Type B pancreatic cell (in vitro differentiated cells): ENCODE measurements around the gene PLAA. TPM values are rescaled to one million over a fixed set of nuclear protein-coding genes. Genes with fewer than 3 reads are reported as not detected.
A peak's percentile ranks its signal among the peaks of the same experiment; 100 is the strongest.
"Not testable (repeated sequence)": the region's sequence is repeated elsewhere in the genome, so short reads cannot be mapped to it uniquely, and the experiment has no call there.

Source experiments
- DNase-seq: peaks from one replicate; pipeline ENCODE4 v3.0.0; 2021; ENCODE audit warnings: mixed read lengths; ENCODE audit not compliant: unreplicated experiment; ENCODE audit errors: extremely low spot score
- H3K27ac Mint-ChIP-seq: 2 replicates; pipeline ENCODE4 v1.8.0; 2021; ENCODE audit warnings: mild to moderate bottlenecking, mixed read lengths
- H3K27me3 Mint-ChIP-seq: 2 replicates; pipeline ENCODE4 v1.8.0; 2021; ENCODE audit warnings: mixed read lengths
- H3K36me3 Mint-ChIP-seq: 2 replicates; pipeline ENCODE4 v1.8.0; 2021; ENCODE audit warnings: mixed read lengths
- H3K4me1 Mint-ChIP-seq: one replicate; pipeline ENCODE4 v1.8.0; 2021; ENCODE audit warnings: mixed read lengths; ENCODE audit not compliant: unreplicated experiment
- H3K4me3 Mint-ChIP-seq: 2 replicates; pipeline ENCODE4 v1.8.0; 2021; ENCODE audit warnings: mild to moderate bottlenecking, mixed read lengths
- H3K9me3 Mint-ChIP-seq: 2 replicates; pipeline ENCODE4 v1.8.0; 2021; ENCODE audit warnings: mixed read lengths
- CTCF ChIP-seq: fragments of 200-600 bp; sonication (generic); conservative IDR thresholded peaks from 2 replicates; pipeline ENCODE4 v1.5.0; 2021; ENCODE audit warnings: antibody characterized with exemption, mild to moderate bottlenecking
- total RNA-seq: library from RNA; stranded (reverse); gene quantifications from 2 replicates; pipeline ENCODE4 v1.2.1, GENCODE V29; 2021; ENCODE audit warnings: low replicate concordance

PLAA gene
- total RNA-seq, 1 donor from 2014 or later, result 32.5 TPM

GRCh38 chr9:26880262-26880661, 66.8 kb downstream of the PLAA start:
- H3K27me3 Mint-ChIP-seq, result no peaks in the 10 kb centered on the region
- no peak overlapping the region for H3K4me3 Mint-ChIP-seq
- no peaks in the 10 kb centered on the region for H3K4me1 Mint-ChIP-seq
- no peak overlapping the region for H3K27ac Mint-ChIP-seq
- H3K9me3 Mint-ChIP-seq, result no peaks in the 10 kb centered on the region
- no peak for DNase-seq
- no peak for TF ChIP-seq CTCF
- H3K36me3 Mint-ChIP-seq, result peaks cover 55% of the 10 kb centered on the region

DNA sequence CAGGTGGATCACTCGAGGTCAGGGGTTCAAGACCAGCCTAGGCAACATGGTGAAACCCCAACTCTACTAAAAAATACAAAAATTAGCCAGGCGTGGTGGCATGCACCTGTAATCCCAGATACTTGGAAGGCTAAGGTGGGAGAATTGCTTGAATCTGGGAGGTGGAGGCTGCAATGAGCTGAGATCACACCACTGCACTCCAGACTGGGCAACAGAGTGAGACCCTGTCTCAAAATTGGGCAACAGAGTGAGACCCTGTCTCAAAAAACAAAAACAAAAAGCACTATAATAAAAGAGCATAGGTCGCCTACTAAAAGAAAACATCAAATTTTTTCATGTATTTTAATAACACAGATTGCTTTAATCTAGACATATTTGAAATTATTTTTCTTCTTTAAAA, 71.9 kb downstream of the PLAA start:
- not testable (repeated sequence) for H3K4me1 Mint-ChIP-seq, DNase-seq, H3K9me3 Mint-ChIP-seq, H3K27me3 Mint-ChIP-seq, H3K27ac Mint-ChIP-seq, H3K4me3 Mint-ChIP-seq
- H3K36me3 Mint-ChIP-seq, result peaks cover 28% of the 10 kb centered on the region

DNA sequence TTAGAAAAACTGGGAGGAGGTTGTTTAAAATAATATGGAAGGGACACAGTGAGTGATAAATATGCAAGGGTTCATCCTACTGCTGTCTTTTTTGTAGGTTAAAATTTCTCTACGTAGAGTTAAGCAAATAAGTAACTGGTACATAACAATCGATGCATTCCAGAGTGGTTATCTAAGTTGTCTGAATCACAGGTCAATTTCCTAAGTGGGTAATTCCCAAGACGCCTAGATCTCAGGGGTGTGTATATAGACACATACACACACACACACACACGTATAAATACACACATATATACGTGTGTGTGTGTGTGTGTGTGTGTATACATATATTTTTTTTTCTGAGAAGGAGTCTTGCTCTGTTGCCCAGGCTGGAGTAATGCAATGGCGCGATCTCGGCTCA, 76.8 kb downstream of the PLAA start:
- Mint-ChIP-seq H3K27me3 (no peaks in the 10 kb centered on the region), H3K4me3 (no peak overlapping the region), H3K4me1 (no peaks in the 10 kb centered on the region), H3K9me3 (no peaks in the 10 kb centered on the region), H3K36me3 (peaks cover 10% of the 10 kb centered on the region), H3K27ac (no peak overlapping the region)
- DNase-seq, result no peak
- no peak for TF ChIP-seq CTCF

- H3K4me3 Mint-ChIP-seq, result no peak overlapping the region
- H3K36me3 Mint-ChIP-seq, result peaks cover 12% of the 10 kb centered on the region
- H3K9me3 Mint-ChIP-seq, result no peaks in the 10 kb centered on the region
- no peak overlapping the region for H3K27ac Mint-ChIP-seq
- DNase-seq, result no peak
- H3K4me1 Mint-ChIP-seq, result no peaks in the 10 kb centered on the region
- TF ChIP-seq CTCF, result peak; percentile 70
- no peaks in the 10 kb centered on the region for H3K27me3 Mint-ChIP-seq
These were observed 84.0 kb downstream of the PLAA start for GRCh38 chr9:26863074-26863473.

GRCh38 chr9:26856413-26857032, 90.5 kb downstream of the PLAA start:
- peak; percentile 78 for TF ChIP-seq CTCF
- Mint-ChIP-seq H3K36me3 (peaks cover 21% of the 10 kb centered on the region), H3K27me3 (no peaks in the 10 kb centered on the region), H3K27ac (no peak overlapping the region), H3K4me1 (no peaks in the 10 kb centered on the region), H3K9me3 (no peaks in the 10 kb centered on the region), H3K4me3 (no peak overlapping the region)
- DNase-seq, result no peak

Other genes starting within 250 kb of the PLAA start
- 18.2 and 20.2 TPM in 2 replicates for gene CAAP1, start 54.4 kb downstream of the PLAA start, total RNA-seq
- gene IFT74, start 9.2 kb upstream of the PLAA start, total RNA-seq, result 15.5 and 19.3 TPM in 2 replicates
- 0.29 and 0.74 TPM in 2 replicates for gene LRRC19, start 58.4 kb upstream of the PLAA start, total RNA-seq
- 0.63 and 0.74 TPM in 2 replicates for gene TEK, start 162.0 kb upstream of the PLAA start, total RNA-seq